Measurements from ENCODE around the gene HAAO. TPM values are rescaled to one million over a fixed set of nuclear protein-coding genes. Genes with fewer than 3 reads are reported as not detected.

Gene HAAO
- total RNA-seq: 0.16 TPM in 1 of 2 replicates, not detected in the other

GRCh38 chr2:42792583-42793333 is at the start of gene HAAO:
Gene HAAO, minus strand, starts transcription at chr2:42792583. Its CDS starts 47 bp downstream, at chr2:42792536.

GRCh38 chr2:42764096-42764495 is 28.3 kb downstream of the HAAO start, which contains the start of gene OXER1:
Gene OXER1, minus strand, starts transcription at chr2:42764135. Its CDS starts 73 bp downstream, at chr2:42764062.

Other genes with a start within 250 kb of the HAAO start
- gene MTA3, start 224.0 kb downstream of the HAAO start, total RNA-seq: 14.2 and 27.6 TPM in 2 replicates
- not detected in 2 replicates for gene OXER1, start 28.4 kb downstream of the HAAO start, total RNA-seq